GF-D8 (cell line): ENCODE measurements around the gene TRAPPC6A.

Source experiments
- DNase-seq: peaks from one replicate; lab custom pipeline; 2025; lab: John Stamatoyannopoulos, UW

The TRAPPC6A gene

GRCh38 chr19:45149129-45149528 lies 28.9 kb downstream of the TRAPPC6A start:
- no peak for DNase-seq

GRCh38 chr19:45147835-45148676 lies 30.0 kb downstream of the TRAPPC6A start:
- no peak for DNase-seq

GRCh38 chr19:45146741-45147205 lies 31.3 kb downstream of the TRAPPC6A start:
- no peak for DNase-seq

- DNase-seq = no peak
Measured at GRCh38 chr19:45146251-45146650, 31.8 kb downstream of the TRAPPC6A start.

GRCh38 chr19:45145270-45146189 lies 32.5 kb downstream of the TRAPPC6A start:
- DNase-seq = no peak

GRCh38 chr19:45144431-45145269 lies 33.4 kb downstream of the TRAPPC6A start:
- DNase-seq = no peak

GRCh38 chr19:45142726-45143110 lies 35.3 kb downstream of the TRAPPC6A start:
- DNase-seq = no peak

GRCh38 chr19:45142016-45142725 lies 35.9 kb downstream of the TRAPPC6A start:
- DNase-seq = no peak

GRCh38 chr19:45141203-45141900 lies 36.7 kb downstream of the TRAPPC6A start:
- no peak for DNase-seq

GRCh38 chr19:45140533-45140932 lies 37.5 kb downstream of the TRAPPC6A start:
- no peak for DNase-seq

GRCh38 chr19:45140144-45140503 lies 37.9 kb downstream of the TRAPPC6A start:
- no peak for DNase-seq

- DNase-seq = no peak
Measured at GRCh38 chr19:45139286-45140143, 38.5 kb downstream of the TRAPPC6A start.

- no peak for DNase-seq
Measured at GRCh38 chr19:45138303-45138751, 39.7 kb downstream of the TRAPPC6A start.

GRCh38 chr19:45137179-45137761 lies 40.8 kb downstream of the TRAPPC6A start:
- no peak for DNase-seq

- DNase-seq = no peak
Measured at GRCh38 chr19:45136507-45137178, 41.4 kb downstream of the TRAPPC6A start.

GRCh38 chr19:45135176-45135885 lies 42.7 kb downstream of the TRAPPC6A start:
- no peak for DNase-seq

- no peak for DNase-seq
Measured at GRCh38 chr19:45133661-45134060, 44.4 kb downstream of the TRAPPC6A start.
